Caco-2 (cell line): ENCODE data around the gene ADAMTS9. TPM values are rescaled to one million over a fixed set of nuclear protein-coding genes. Genes with fewer than 3 reads are reported as not detected.

Experiments
- BruUV-seq: library from RNA; stranded (reverse); fragments of 400-500 nt; replicated peaks from 2 replicates; lab custom pipeline; 2021; lab: Mats Ljungman, UMichigan
- CTCF ChIA-PET: fragments of 300-600 bp; sonication (Branson Sonifier 250); formaldehyde crosslinking; loops from one replicate; lab custom pipeline; 2022; ENCODE audit warnings: antibody characterized with exemption; lab: Charles Lee
- POLR2A ChIA-PET: fragments of 300-600 bp; sonication (Branson Sonifier 250); formaldehyde crosslinking; loops from one replicate; lab custom pipeline; 2022; ENCODE audit warnings: antibody characterized with exemption; lab: Charles Lee
- DNase-seq, 2 experiments: peaks; one replicate each; pipeline versions ENCODE4 v3.0.0 to v3.0.0-alpha.2; 2020 to 2022
- H3K27me3 ChIP-seq: replicated peaks from 2 replicates; pipeline ENCODE4 v1.6.0; 2011; ENCODE audit warnings: low read length; ENCODE audit not compliant: control insufficient read depth, insufficient read depth
- H3K36me3 ChIP-seq: 2 replicates; pipeline ENCODE4 v1.5.1; 2011; ENCODE audit warnings: low read length; ENCODE audit not compliant: control insufficient read depth, insufficient read depth
- H3K4me1 ChIP-seq: fragments of 250-450 bp; sonication (Bioruptor Pico); 2 replicates; pipeline ENCODE4 v1.5.1; 2020; ENCODE audit warnings: mild to moderate bottlenecking
- H3K4me3 ChIP-seq: 2 replicates; pipeline ENCODE4 v1.5.1; 2011; ENCODE audit warnings: low read depth, mild to moderate bottlenecking, control low read depth, low read length
- H3K9me3 ChIP-seq: fragments of 250-450 bp; sonication (Bioruptor Pico); 2 replicates; pipeline ENCODE4 v1.5.1; 2020; ENCODE audit warnings: mild to moderate bottlenecking, moderate library complexity
- H3K27ac Mint-ChIP-seq: one replicate; pipeline ENCODE4 v1.8.0; 2022; ENCODE audit warnings: mixed read lengths; ENCODE audit not compliant: unreplicated experiment
- H3K27me3 Mint-ChIP-seq: one replicate; pipeline ENCODE4 v1.8.0; 2022; ENCODE audit warnings: mixed read lengths; ENCODE audit not compliant: insufficient read depth, unreplicated experiment
- H3K36me3 Mint-ChIP-seq: one replicate; pipeline ENCODE4 v1.8.0; 2022; ENCODE audit warnings: mild to moderate bottlenecking, mixed read lengths; ENCODE audit not compliant: insufficient read depth, unreplicated experiment
- H3K4me1 Mint-ChIP-seq: one replicate; pipeline ENCODE4 v1.8.0; 2022; ENCODE audit warnings: low read depth, mixed read lengths; ENCODE audit not compliant: unreplicated experiment
- H3K4me3 Mint-ChIP-seq: one replicate; pipeline ENCODE4 v1.8.0; 2022; ENCODE audit warnings: mild to moderate bottlenecking, moderate library complexity, mixed read lengths; ENCODE audit not compliant: unreplicated experiment
- H3K9me3 Mint-ChIP-seq: one replicate; pipeline ENCODE4 v1.8.0; 2022; ENCODE audit warnings: mixed read lengths; ENCODE audit not compliant: unreplicated experiment
- intact Hi-C: fragments of 100-400 bp; cut with micrococcal nuclease; formaldehyde crosslinking; loops from one replicate; pipeline ENCODE4 v1.10.0; 2022; ENCODE audit not compliant: unreplicated experiment
- total RNA-seq: library from RNA; stranded (reverse); gene quantifications from 2 replicates; pipeline ENCODE4 v1.2.3, GENCODE V29; 2022
- TF ChIP-seq, protein P1 (sequence below), 2 experiments: fragments of 200-600 bp in 1 of 2; IDR thresholded peaks; 1 replicate in 1 of 2; 2 replicates in 1 of 2; pipeline versions ENCODE4 v1.5.1 to v1.8.0; 2011 to 2022; ENCODE audit warnings: antibody characterized with exemption in 1 of 2, control low read depth in 1 of 2, inconsistent platforms in 1 of 2, low read depth in 1 of 2, low read length in 1 of 2, mild to moderate bottlenecking in 1 of 2, moderate library complexity in 1 of 2; ENCODE audit not compliant: insufficient read depth in 1 of 2, severe bottlenecking in 1 of 2, unreplicated experiment in 1 of 2

The ADAMTS9 gene
- total RNA-seq, 1 experiment from 2014 or later: 4.0 TPM

DNA sequence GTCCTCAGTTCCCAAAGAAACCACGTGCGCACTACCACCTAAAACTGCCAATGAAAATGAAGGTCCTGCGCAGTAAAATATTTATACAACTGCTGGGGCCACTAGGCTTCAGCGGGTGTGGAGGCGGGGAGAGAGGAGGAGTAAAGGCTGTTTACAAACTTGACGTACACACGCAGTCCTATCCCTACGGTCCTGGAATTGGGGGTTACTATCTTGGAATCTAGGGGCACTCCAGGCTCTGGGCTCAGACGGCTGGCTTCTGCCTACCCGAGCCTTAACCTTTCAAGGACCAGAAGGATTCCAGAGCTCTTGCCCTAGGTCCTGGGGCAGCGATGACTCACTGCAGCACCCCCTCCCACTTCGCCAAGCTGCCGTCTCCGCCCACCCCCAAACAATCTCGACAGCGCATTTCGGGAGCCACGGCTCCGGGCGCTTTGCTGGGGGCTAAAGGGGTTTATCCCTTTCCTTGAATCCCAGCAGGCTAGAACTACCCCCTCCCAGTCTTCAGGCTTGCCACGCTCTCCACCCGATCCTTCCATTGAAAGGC lies 3.0 kb downstream of the ADAMTS9 start:
- Histone ChIP-seq H3K36me3 (no peaks in the 10 kb centered on the region), H3K27me3 (no peaks in the 10 kb centered on the region), H3K4me3 (peak overlapping the region; percentile 71), H3K4me1 (peaks cover 6% of the 10 kb centered on the region; the same call in 1 of the 2 replicates), H3K9me3 (no peaks in the 10 kb centered on the region)
- Mint-ChIP-seq H3K36me3 (no peaks in the 10 kb centered on the region), H3K9me3 (no peaks in the 10 kb centered on the region), H3K4me1 (peaks cover 7% of the 10 kb centered on the region), H3K4me3 (peak overlapping the region; percentile 87), H3K27ac (peak overlapping the region; percentile 14), H3K27me3 (peaks cover 3% of the 10 kb centered on the region)
- no TSS peak for BruUV-seq
- intact Hi-C loops: loop anchor here (1.0 to 10.0 kb wide), 6 partner anchors 132 to 753 kb away; no protein-coding TSS in a partner anchor
- TF ChIP-seq, protein P1, sequence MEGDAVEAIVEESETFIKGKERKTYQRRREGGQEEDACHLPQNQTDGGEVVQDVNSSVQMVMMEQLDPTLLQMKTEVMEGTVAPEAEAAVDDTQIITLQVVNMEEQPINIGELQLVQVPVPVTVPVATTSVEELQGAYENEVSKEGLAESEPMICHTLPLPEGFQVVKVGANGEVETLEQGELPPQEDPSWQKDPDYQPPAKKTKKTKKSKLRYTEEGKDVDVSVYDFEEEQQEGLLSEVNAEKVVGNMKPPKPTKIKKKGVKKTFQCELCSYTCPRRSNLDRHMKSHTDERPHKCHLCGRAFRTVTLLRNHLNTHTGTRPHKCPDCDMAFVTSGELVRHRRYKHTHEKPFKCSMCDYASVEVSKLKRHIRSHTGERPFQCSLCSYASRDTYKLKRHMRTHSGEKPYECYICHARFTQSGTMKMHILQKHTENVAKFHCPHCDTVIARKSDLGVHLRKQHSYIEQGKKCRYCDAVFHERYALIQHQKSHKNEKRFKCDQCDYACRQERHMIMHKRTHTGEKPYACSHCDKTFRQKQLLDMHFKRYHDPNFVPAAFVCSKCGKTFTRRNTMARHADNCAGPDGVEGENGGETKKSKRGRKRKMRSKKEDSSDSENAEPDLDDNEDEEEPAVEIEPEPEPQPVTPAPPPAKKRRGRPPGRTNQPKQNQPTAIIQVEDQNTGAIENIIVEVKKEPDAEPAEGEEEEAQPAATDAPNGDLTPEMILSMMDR (IDR thresholded peaks at IDR 0.05; ENCODE audit: insufficient read depth in 1 of 2, low read depth in 1 of 2, low read length in 1 of 2, severe bottlenecking in 1 of 2, unreplicated experiment in 1 of 2): no peak
- ChIA-PET POLR2A (no interaction called here), CTCF (interaction anchor here (0.6 to 0.9 kb wide), 2 partner anchors 34 to 152 kb away, joined by 3 to 4 read pairs; no protein-coding TSS in a partner anchor)
- peak in 1 of 2 experiments; percentile 46 for DNase-seq

DNA sequence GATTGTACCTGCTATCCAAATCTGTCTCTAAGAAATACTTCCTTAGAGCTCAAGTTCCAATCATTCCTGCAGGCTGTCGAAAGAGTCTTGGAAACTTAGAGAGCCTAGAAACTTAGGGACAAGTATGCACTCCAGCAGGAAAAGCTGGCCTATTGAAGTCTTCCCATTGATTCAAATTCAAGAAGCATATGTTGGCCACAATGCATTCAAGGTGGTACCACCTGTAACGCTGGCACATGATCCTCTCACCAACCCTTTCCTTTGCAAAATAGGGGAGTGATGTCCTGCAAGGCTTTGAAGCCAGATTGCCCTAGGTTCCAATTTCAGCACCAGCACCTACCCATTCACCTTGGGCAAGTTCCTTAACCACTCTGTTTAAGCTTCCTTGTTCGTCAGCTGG lies 6.0 kb downstream of the ADAMTS9 start:
- intact Hi-C loops: loop anchor here (10.0 kb wide), 2 partner anchors 403 to 733 kb away; no protein-coding TSS in a partner anchor
- H3K36me3 ChIP-seq: no peaks in the 10 kb centered on the region
- no TSS peak for BruUV-seq
- POLR2A ChIA-PET: no interaction called here
- no peaks in the 10 kb centered on the region for H3K9me3 ChIP-seq
- Mint-ChIP-seq H3K27me3 (peaks cover 3% of the 10 kb centered on the region), H3K4me1 (peaks cover 6% of the 10 kb centered on the region), H3K27ac (no peak overlapping the region), H3K4me3 (no peak overlapping the region), H3K9me3 (no peaks in the 10 kb centered on the region), H3K36me3 (no peaks in the 10 kb centered on the region)
- DNase-seq: no peak
- TF ChIP-seq, protein P1 (IDR thresholded peaks at IDR 0.05; ENCODE audit: insufficient read depth in 1 of 2, low read depth in 1 of 2, low read length in 1 of 2, severe bottlenecking in 1 of 2, unreplicated experiment in 1 of 2): no peak
- H3K4me3 ChIP-seq: no peak overlapping the region
- no peaks in the 10 kb centered on the region for H3K4me1 ChIP-seq
- CTCF ChIA-PET: no interaction called here
- H3K27me3 ChIP-seq: no peaks in the 10 kb centered on the region

DNA sequence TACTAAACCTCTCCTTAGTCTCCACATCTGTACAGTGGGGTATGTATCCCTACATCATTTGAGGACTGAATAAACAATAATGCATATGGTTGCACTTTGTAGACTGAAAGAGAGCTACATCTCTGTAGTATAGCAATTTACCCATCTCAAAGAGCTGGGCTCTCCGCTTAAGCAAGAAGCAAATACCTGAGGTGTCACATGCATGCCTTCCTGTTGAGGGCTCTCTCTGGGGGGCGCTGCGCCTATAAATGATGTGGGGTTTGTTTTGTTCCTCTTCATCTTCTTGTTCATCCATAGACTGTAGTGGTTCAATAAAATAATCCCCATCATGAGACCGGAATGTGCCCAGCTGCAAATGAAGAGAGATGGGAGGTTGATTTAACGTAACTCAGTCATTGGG lies 6.8 kb downstream of the ADAMTS9 start:
- Mint-ChIP-seq H3K4me3 (no peak overlapping the region), H3K27ac (no peak overlapping the region), H3K36me3 (no peaks in the 10 kb centered on the region), H3K4me1 (no peaks in the 10 kb centered on the region), H3K9me3 (no peaks in the 10 kb centered on the region), H3K27me3 (peaks cover 3% of the 10 kb centered on the region)
- no TSS peak for BruUV-seq
- Histone ChIP-seq H3K4me1 (no peaks in the 10 kb centered on the region), H3K9me3 (no peaks in the 10 kb centered on the region), H3K36me3 (no peaks in the 10 kb centered on the region), H3K27me3 (no peaks in the 10 kb centered on the region), H3K4me3 (no peak overlapping the region)
- no peak for DNase-seq
- intact Hi-C loops: loop anchor here (10.0 kb wide), 2 partner anchors 404 to 734 kb away; no protein-coding TSS in a partner anchor
- TF ChIP-seq, protein P1 (IDR thresholded peaks at IDR 0.05; ENCODE audit: insufficient read depth in 1 of 2, low read depth in 1 of 2, low read length in 1 of 2, severe bottlenecking in 1 of 2, unreplicated experiment in 1 of 2): no peak
- ChIA-PET CTCF (no interaction called here), POLR2A (no interaction called here)
